Measurements from ENCODE around the gene H2AZ2.
"Not testable (repeated sequence)": the region's sequence is repeated elsewhere in the genome, so short reads cannot be mapped to it uniquely, and the experiment has no call there.

H2AZ2 gene

GRCh38 chr7:44867073-44867995 lies 19.4 kb upstream of the H2AZ2 start:
- no peak overlapping the region for H3K4me3 ChIP-seq (ENCODE audit: low read length)
- DNase-seq (ENCODE audit: low read depth) = peak; percentile 89
- TF ChIP-seq, protein P1, sequence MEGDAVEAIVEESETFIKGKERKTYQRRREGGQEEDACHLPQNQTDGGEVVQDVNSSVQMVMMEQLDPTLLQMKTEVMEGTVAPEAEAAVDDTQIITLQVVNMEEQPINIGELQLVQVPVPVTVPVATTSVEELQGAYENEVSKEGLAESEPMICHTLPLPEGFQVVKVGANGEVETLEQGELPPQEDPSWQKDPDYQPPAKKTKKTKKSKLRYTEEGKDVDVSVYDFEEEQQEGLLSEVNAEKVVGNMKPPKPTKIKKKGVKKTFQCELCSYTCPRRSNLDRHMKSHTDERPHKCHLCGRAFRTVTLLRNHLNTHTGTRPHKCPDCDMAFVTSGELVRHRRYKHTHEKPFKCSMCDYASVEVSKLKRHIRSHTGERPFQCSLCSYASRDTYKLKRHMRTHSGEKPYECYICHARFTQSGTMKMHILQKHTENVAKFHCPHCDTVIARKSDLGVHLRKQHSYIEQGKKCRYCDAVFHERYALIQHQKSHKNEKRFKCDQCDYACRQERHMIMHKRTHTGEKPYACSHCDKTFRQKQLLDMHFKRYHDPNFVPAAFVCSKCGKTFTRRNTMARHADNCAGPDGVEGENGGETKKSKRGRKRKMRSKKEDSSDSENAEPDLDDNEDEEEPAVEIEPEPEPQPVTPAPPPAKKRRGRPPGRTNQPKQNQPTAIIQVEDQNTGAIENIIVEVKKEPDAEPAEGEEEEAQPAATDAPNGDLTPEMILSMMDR (IDR thresholded peaks at IDR 0.05; ENCODE audit: insufficient read depth, low read depth, low read length, missing control alignments) = no peak

GRCh38 chr7:44861949-44862348 lies 14.1 kb upstream of the H2AZ2 start:
- DNase-seq (ENCODE audit: low read depth); H3K4me3 ChIP-seq (ENCODE audit: low read length): not testable (repeated sequence)

GRCh38 chr7:44858161-44858560 lies 10.3 kb upstream of the H2AZ2 start:
- H3K4me3 ChIP-seq (ENCODE audit: low read length) = no peak overlapping the region
- TF ChIP-seq, protein P1 (IDR thresholded peaks at IDR 0.05; ENCODE audit: insufficient read depth, low read depth, low read length, missing control alignments) = peak; percentile 5
- no peak for DNase-seq (ENCODE audit: low read depth)

- H3K4me3 ChIP-seq (ENCODE audit: low read length) = no peak overlapping the region
- TF ChIP-seq, protein P1 (IDR thresholded peaks at IDR 0.05; ENCODE audit: insufficient read depth, low read depth, low read length, missing control alignments) = no peak
- DNase-seq (ENCODE audit: low read depth) = peak; percentile 41
Observed at GRCh38 chr7:44854644-44855364, 6.9 kb upstream of the H2AZ2 start.

DNA sequence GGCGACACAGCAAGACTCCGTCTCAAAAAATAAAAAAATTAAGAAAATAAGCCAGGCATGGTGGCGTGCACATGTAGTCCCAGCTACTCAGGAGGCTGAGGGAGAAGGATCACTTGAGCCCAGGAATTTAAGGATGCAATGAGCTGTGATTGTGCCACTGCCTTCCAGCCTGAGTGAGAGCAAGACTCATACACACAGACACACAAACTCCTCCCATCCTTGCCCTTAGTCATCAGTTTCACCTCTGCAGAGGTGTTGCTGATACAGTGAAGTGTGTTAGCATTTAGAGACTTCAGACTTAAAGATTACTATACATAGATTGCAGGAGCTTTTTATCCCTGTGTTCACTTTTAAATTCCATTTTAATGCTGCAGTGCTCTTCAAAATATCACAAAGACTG lies 5.5 kb upstream of the H2AZ2 start:
- peak; percentile 91 for DNase-seq (ENCODE audit: low read depth)
- TF ChIP-seq, protein P1 (IDR thresholded peaks at IDR 0.05; ENCODE audit: insufficient read depth, low read depth, low read length, missing control alignments) = no peak
- H3K4me3 ChIP-seq (ENCODE audit: low read length) = no peak overlapping the region

- TF ChIP-seq, protein P1 (IDR thresholded peaks at IDR 0.05; ENCODE audit: insufficient read depth, low read depth, low read length, missing control alignments) = no peak
- H3K4me3 ChIP-seq (ENCODE audit: low read length) = no peak overlapping the region
- no peak for DNase-seq (ENCODE audit: low read depth)
Observed at GRCh38 chr7:44852590-44852989, 4.7 kb upstream of the H2AZ2 start.

- TF ChIP-seq, protein P1 (IDR thresholded peaks at IDR 0.05; ENCODE audit: insufficient read depth, low read depth, low read length, missing control alignments) = no peak
- no peak for DNase-seq (ENCODE audit: low read depth)
- H3K4me3 ChIP-seq (ENCODE audit: low read length) = no peak overlapping the region
Observed at GRCh38 chr7:44849885-44850544, 2.1 kb upstream of the H2AZ2 start.

Measured in epithelial cell of esophagus (primary cell).